OCI-LY7 (cell line): ENCODE measurements around the gene PDE9A. TPM values are rescaled to one million over a fixed set of nuclear protein-coding genes. Genes with fewer than 3 reads are reported as not detected.

Experiments used
- BruUV-seq: library from RNA; stranded (reverse); fragments of 400-500 nt; replicated peaks from 2 replicates; lab custom pipeline; 2021; lab: Mats Ljungman, UMichigan
- CTCF ChIA-PET: fragments of 300-600 bp; sonication (Branson Sonifier 250); formaldehyde crosslinking; loops from one replicate; lab custom pipeline; 2022; ENCODE audit warnings: antibody characterized with exemption; ENCODE audit not compliant: unreplicated experiment; lab: Charles Lee
- POLR2A ChIA-PET: fragments of 300-600 bp; sonication (Branson Sonifier 250); formaldehyde crosslinking; loops from one replicate; lab custom pipeline; 2022; ENCODE audit warnings: antibody characterized with exemption; lab: Charles Lee
- DNase-seq: peaks from one replicate; pipeline ENCODE4 v3.0.0-alpha.2; 2015; ENCODE audit warnings: low spot score
- H2AFZ ChIP-seq: fragments of 200-600 bp; sonication (generic), shearing (Covaris generic); 2 replicates; pipeline ENCODE4 v1.6.1; 2014; ENCODE audit warnings: mild to moderate bottlenecking, antibody characterized with exemption, low read length, moderate library complexity
- H3K27ac ChIP-seq: fragments of 200-600 bp; sonication (generic); 2 replicates; pipeline ENCODE4 v1.5.1; 2014; ENCODE audit warnings: mixed run types, low read depth, mild to moderate bottlenecking, moderate library complexity, low read length, inconsistent platforms; ENCODE audit not compliant: poor library complexity, severe bottlenecking
- H3K36me3 ChIP-seq: fragments of 200-600 bp; sonication (generic); 2 replicates; pipeline ENCODE4 v1.6.1; 2014; ENCODE audit warnings: mild to moderate bottlenecking, antibody characterized with exemption, low read length, moderate library complexity, mixed read lengths; ENCODE audit not compliant: insufficient read depth
- H3K4me1 ChIP-seq: fragments of 200-600 bp; sonication (generic); 2 replicates; pipeline ENCODE4 v1.5.1; 2014; ENCODE audit warnings: mild to moderate bottlenecking, low read length; ENCODE audit not compliant: insufficient read depth, poor library complexity, severe bottlenecking
- H3K4me2 ChIP-seq: fragments of 200-600 bp; sonication (generic); 2 replicates; pipeline ENCODE4 v1.6.1; 2014; ENCODE audit warnings: mild to moderate bottlenecking, low read length
- H3K4me3 ChIP-seq: fragments of 200-600 bp; sonication (generic); 2 replicates; pipeline ENCODE4 v1.5.1; 2014; ENCODE audit warnings: mild to moderate bottlenecking, low read depth, low read length; ENCODE audit not compliant: poor library complexity, severe bottlenecking
- H3K79me2 ChIP-seq: fragments of 200-600 bp; sonication (generic); 2 replicates; pipeline ENCODE4 v1.6.1; 2016; ENCODE audit warnings: low read depth, mild to moderate bottlenecking, low read length, moderate library complexity, mixed read lengths; ENCODE audit not compliant: insufficient read depth
- H3K9me2 ChIP-seq: fragments of 200-600 bp; sonication (generic); 2 replicates; pipeline ENCODE4 v1.6.1; 2016; ENCODE audit warnings: mild to moderate bottlenecking, low read length, mixed read lengths; ENCODE audit not compliant: insufficient read depth
- H3K9me3 ChIP-seq: fragments of 200-600 bp; sonication (generic); 2 replicates; pipeline ENCODE4 v1.6.1; 2014; ENCODE audit warnings: mild to moderate bottlenecking, mixed run types, low read length, mixed read lengths
- H4K20me1 ChIP-seq: fragments of 200-600 bp; sonication (generic); 2 replicates; pipeline ENCODE4 v1.6.1; 2014; ENCODE audit warnings: mild to moderate bottlenecking, antibody characterized with exemption, low read length, moderate library complexity, mixed read lengths; ENCODE audit not compliant: insufficient read depth
- CTCF ChIP-seq: fragments of 200-600 bp; sonication (generic); conservative IDR thresholded peaks from 2 replicates; pipeline ENCODE4 v1.5.1; 2014; ENCODE audit warnings: mild to moderate bottlenecking, antibody characterized with exemption, low read length, moderate library complexity, mixed read lengths
- EZH2phosphoT487 ChIP-seq: fragments of 200-600 bp; sonication (generic); IDR thresholded peaks from 2 replicates; pipeline ENCODE4 v1.6.1; 2018; ENCODE audit warnings: low read depth, borderline replicate concordance, mild to moderate bottlenecking, mixed run types, antibody characterized with exemption, low read length, moderate library complexity, mixed read lengths
- intact Hi-C: fragments of 100-400 bp; cut with micrococcal nuclease; formaldehyde crosslinking; loops from one replicate; pipeline ENCODE4 v1.10.0; 2022; ENCODE audit not compliant: unreplicated experiment
- total RNA-seq, 2 experiments: library from RNA; depleted of rRNA in 1 of 2; stranded (reverse); fragments of >200 nt in 1 of 2; shearing (Covaris generic) in 1 of 2; gene quantifications; 2 replicates each; pipeline ENCODE4 v1.2.3, GENCODE V29; 2014 to 2022

The PDE9A gene
- total RNA-seq, 2 experiments from 2014 or later: 11.4 to 22.4 TPM

DNA sequence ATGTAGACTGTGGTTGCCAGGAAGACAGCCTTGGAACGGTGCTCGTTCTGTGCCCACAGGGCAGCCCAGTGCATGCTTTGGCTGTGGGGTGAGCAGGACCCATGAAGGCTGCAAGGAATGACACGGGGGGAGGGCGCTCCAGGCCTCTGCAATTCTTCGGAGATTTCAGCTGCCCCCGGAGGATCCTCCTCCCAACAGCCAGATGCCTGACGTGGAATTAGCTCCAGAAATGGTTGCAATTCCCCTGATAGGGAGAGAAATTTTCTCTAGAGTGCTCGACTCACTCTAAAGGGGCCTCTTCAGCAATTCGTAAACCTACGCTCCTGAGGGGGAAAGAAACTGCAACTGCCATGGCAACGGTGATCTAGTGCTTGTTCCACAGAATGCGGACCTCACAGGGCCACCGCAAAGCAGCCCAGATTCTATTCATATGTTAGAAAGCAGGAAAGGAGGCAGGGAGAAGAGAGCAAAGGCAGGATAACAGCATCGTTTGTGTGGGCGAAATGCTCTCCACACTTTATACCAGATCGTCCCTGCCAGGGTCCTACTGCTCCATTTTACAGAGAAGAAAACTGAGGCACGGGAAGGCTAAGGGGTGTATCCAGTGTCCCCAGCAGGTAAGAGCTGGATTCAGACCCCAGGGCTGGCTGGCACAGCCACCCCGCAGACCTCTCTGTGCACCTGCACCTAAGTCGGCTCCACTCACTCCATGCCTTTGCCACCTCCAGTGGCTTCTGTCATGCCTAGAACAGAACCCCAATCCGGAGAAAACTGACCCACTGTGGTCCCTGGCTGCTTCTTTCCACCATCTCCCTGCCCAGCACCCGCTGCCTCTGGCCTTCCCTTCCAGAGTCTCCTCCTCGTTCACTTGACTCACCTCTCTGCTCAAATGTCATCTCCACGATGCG lies 11.9 kb upstream of the PDE9A start:
- no peak overlapping the region for H2AFZ ChIP-seq
- DNase-seq: no peak
- no peak overlapping the region for H3K4me2 ChIP-seq
- no peaks in the 10 kb centered on the region for H3K36me3 ChIP-seq
- H3K9me2 ChIP-seq: no peaks in the 10 kb centered on the region
- H3K4me1 ChIP-seq: no peaks in the 10 kb centered on the region
- no peaks in the 10 kb centered on the region for H3K79me2 ChIP-seq
- no peak overlapping the region for H3K27ac ChIP-seq
- POLR2A ChIA-PET: no interaction called here
- no peak overlapping the region for H3K4me3 ChIP-seq
- no peaks in the 10 kb centered on the region for H3K9me3 ChIP-seq
- intact Hi-C loops: no loop called here
- CTCF ChIA-PET: no interaction called here
- H4K20me1 ChIP-seq: no peaks in the 10 kb centered on the region
- no TSS peak for BruUV-seq
- TF ChIP-seq CTCF (no peak), EZH2phosphoT487 (no peak)

- Histone ChIP-seq H2AFZ (no peak overlapping the region), H3K4me2 (no peak overlapping the region), H3K79me2 (no peaks in the 10 kb centered on the region), H3K36me3 (no peaks in the 10 kb centered on the region), H3K9me2 (no peaks in the 10 kb centered on the region), H4K20me1 (no peaks in the 10 kb centered on the region), H3K9me3 (no peaks in the 10 kb centered on the region), H3K4me1 (no peaks in the 10 kb centered on the region), H3K4me3 (no peak overlapping the region), H3K27ac (no peak overlapping the region)
- no peak for TF ChIP-seq CTCF
- TF ChIP-seq EZH2phosphoT487: no peak
- ChIA-PET CTCF (no interaction called here), POLR2A (no interaction called here)
- BruUV-seq: no TSS peak
- no peak for DNase-seq
- intact Hi-C loops: no loop called here
Measured at GRCh38 chr21:42642219-42642745, 11.1 kb upstream of the PDE9A start.
